H1 (cell line): ENCODE data around the gene MYRIP. TPM values are rescaled to one million over a fixed set of nuclear protein-coding genes. Genes with fewer than 3 reads are reported as not detected.

Experiments
- ATF3 ChIP-seq: IDR thresholded peaks from 2 replicates; pipeline ENCODE4 v1.6.1; 2011; ENCODE audit warnings: low read depth, mild to moderate bottlenecking, low read length; ENCODE audit not compliant: insufficient read depth
- SRF ChIP-seq: IDR thresholded peaks from 2 replicates; pipeline ENCODE4 v1.6.1; 2011; ENCODE audit warnings: mild to moderate bottlenecking, low read depth, low read length, moderate library complexity
- polyA plus RNA-seq, 7 experiments: library from polyadenylated mRNA; depleted of rRNA in 3 of 7; stranded (reverse) in 5 of 7; unstranded in 2 of 7; fragments of >200 nt in 5 of 7; fragments of 200-250 nt in 2 of 7; gene quantifications; 1 replicate in 5 of 7; 2 replicates in 1 of 7; 4 replicates in 1 of 7; pipeline versions ENCODE4 v1.2.1 to v1.2.3, GENCODE V29; 2011 to 2013; ENCODE audit warnings: missing spikeins in 2 of 7, mixed read lengths in 2 of 7
- total RNA-seq: library from RNA; stranded (reverse); fragmentation: NEBNext Ultra II Directional; extraction: Animal tissue kit (Norgen Biotek cat#: 25700); gene quantifications from 2 replicates; pipeline ENCODE4 v1.2.1, GENCODE V29; 2021

MYRIP gene
- total and polyA plus RNA-seq, 2 of the 8 experiments (the other 6 are each of a cell fraction or from before 2014, with no cell fraction given): 0.54 to 4.3 TPM

GRCh38 chr3:39780352-39780751, 29.1 kb upstream of the MYRIP start (continued):
- no peak for TF ChIP-seq ATF3
- TF ChIP-seq SRF: no peak
